HCT116 (cell line): ENCODE results near the gene TMEM123.

Experiments
- CBX3 ChIP-seq: IDR thresholded peaks from 2 replicates; pipeline ENCODE4 v1.6.1; 2012; ENCODE audit warnings: low read depth
- CTCF ChIP-seq, 3 experiments: fragments of 200-600 bp in 1 of 3; sonication (generic) in 1 of 3; IDR thresholded peaks in 2 of 3; conservative IDR thresholded peaks in 1 of 3; 2 replicates each; pipeline ENCODE4 v1.5.1; 2012 to 2017; ENCODE audit warnings: low read depth in 2 of 3, low read length in 2 of 3, antibody characterized with exemption in 1 of 3, borderline replicate concordance in 1 of 3, control low read depth in 1 of 3, mild to moderate bottlenecking in 1 of 3, mixed read lengths in 1 of 3, mixed run types in 1 of 3, moderate library complexity in 1 of 3; ENCODE audit not compliant: insufficient read depth in 1 of 3
- MAX ChIP-seq: IDR thresholded peaks from 2 replicates; pipeline ENCODE4 v1.6.1; 2012
- POLR2AphosphoS5 ChIP-seq: IDR thresholded peaks from 2 replicates; pipeline ENCODE4 v1.6.1; 2011; ENCODE audit warnings: mild to moderate bottlenecking, low read depth, low read length, moderate library complexity

- TF ChIP-seq CTCF (IDR thresholded peaks at IDR 0.05 in 2 of 3, conservative IDR thresholded peaks at IDR 0.05 in 1 of 3; ENCODE audit: borderline replicate concordance in 1 of 3, insufficient read depth in 1 of 3, low read depth in 2 of 3, low read length in 2 of 3) (no peak), POLR2AphosphoS5 (no peak), MAX (no peak), CBX3 (no peak)
Measured at GRCh38 chr11:102386136-102386734, 66.3 kb downstream of the TMEM123 start.
